Measurements from ENCODE around the gene CALML6. TPM values are rescaled to one million over a fixed set of nuclear protein-coding genes. Genes with fewer than 3 reads are reported as not detected.

Gene CALML6
- total RNA-seq, 1 donor from 2014 or later = not detected

DNA sequence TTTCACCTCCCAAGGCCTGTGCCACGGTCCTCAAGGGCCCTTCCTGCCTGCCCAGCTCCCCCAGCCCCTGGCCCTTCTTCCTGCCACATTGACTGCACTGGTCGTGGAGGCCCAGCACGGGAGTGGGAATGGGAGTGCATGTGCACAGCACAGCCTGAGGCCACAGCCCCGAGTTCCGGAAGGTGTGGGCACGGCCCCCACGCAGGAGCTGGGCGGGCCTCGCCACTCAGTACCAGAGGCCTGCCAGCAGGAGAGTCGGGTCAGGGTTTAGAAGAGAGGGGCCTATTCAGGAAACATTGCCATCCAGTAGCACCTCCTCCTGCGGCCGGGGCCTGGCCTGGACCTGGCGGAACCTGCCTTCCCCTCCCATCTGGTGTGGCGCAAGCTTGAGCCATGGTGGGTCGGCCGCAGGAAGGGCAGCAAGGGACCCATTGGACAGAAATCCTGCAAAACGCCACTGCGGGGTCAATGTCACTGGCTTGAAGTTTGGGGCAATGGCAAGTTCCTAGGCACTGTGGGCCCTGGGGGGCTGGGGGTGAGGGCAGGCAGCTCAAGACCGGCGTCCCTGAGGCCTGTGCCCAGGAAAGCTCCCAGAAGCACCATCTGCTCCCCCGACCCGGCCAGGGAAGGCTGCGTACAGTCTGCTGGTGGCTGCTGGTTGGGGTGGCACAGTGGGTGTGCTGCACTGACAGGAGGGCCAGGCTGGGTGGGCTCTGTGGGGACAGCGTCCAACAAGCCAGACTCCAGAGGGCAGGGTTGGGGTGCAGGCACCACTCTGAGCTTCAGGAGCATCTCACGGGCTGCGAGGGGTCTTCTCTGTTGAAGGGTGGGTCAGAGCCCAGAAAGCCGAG, 5.8 kb downstream of the CALML6 start:
- no peaks in the 10 kb centered on the region for H3K36me3 ChIP-seq
- H3K4me3 ChIP-seq = no peak overlapping the region
- no peak overlapping the region for H3K27ac ChIP-seq
- peaks cover 7% of the 10 kb centered on the region in 2 donors for H3K4me1 ChIP-seq
- no peaks in the 10 kb centered on the region for H3K9me3 ChIP-seq
- no peak for DNase-seq (ENCODE audit: low spot score in 2 of 2)
- TF ChIP-seq, protein P1, sequence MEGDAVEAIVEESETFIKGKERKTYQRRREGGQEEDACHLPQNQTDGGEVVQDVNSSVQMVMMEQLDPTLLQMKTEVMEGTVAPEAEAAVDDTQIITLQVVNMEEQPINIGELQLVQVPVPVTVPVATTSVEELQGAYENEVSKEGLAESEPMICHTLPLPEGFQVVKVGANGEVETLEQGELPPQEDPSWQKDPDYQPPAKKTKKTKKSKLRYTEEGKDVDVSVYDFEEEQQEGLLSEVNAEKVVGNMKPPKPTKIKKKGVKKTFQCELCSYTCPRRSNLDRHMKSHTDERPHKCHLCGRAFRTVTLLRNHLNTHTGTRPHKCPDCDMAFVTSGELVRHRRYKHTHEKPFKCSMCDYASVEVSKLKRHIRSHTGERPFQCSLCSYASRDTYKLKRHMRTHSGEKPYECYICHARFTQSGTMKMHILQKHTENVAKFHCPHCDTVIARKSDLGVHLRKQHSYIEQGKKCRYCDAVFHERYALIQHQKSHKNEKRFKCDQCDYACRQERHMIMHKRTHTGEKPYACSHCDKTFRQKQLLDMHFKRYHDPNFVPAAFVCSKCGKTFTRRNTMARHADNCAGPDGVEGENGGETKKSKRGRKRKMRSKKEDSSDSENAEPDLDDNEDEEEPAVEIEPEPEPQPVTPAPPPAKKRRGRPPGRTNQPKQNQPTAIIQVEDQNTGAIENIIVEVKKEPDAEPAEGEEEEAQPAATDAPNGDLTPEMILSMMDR (IDR thresholded peaks at IDR 0.05) = no peak
- no peaks in the 10 kb centered on the region for H3K27me3 ChIP-seq
- intact Hi-C loops (cut with DNase I) = no loop called here

- Histone ChIP-seq H3K36me3 (no peaks in the 10 kb centered on the region), H3K27me3 (no peaks in the 10 kb centered on the region), H3K27ac (no peak overlapping the region), H3K4me3 (no peak overlapping the region), H3K9me3 (no peaks in the 10 kb centered on the region), H3K4me1 (peaks cover 7% of the 10 kb centered on the region in 2 donors)
- intact Hi-C loops (cut with DNase I) = no loop called here
- TF ChIP-seq, protein P1 (IDR thresholded peaks at IDR 0.05) = no peak
- DNase-seq (ENCODE audit: low spot score in 2 of 2) = no peak
Measured at GRCh38 chr1:1921459-1921862, 6.4 kb downstream of the CALML6 start.

DNA sequence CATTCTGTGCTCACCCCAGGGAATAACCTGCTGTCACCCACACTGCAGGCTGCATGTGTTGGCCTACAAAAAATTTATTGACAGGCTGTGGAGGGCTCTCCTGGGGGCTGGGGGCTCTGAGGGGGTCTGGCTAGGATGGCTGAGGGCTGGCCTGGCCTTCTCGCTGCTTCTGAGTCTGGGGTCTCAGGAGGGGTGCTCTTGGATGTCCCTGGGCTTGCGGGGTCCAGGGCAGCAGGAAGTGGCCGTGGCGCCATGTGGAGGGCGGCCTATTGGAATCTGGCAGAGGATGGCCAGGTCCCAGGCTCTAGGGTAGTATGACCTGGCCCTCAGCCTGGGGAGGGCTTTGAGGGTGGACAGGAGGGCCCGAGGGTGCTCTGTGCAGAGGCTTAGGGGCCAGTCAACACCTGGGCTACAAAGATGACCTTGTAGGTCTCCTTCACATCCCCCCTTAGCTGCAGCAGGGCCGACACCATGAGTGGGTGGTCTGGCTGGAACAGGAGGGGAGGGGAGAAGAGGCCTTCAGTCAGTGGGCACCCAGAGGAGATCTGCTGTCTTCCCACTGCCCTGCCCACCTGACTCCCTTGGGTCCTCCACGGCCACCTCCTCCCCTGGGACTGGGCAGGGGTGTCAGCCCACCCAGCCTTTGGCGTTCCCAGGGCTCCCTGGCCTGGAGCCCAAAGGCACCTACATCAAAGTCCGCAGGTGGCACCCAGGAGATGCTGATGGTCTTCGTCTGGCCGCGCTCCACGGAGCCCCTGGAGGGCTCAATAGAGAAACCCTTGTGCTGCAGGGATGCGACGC, 7.0 kb downstream of the CALML6 start:
- no peak overlapping the region for H3K27ac ChIP-seq
- no peak for DNase-seq (ENCODE audit: low spot score in 2 of 2)

DNA sequence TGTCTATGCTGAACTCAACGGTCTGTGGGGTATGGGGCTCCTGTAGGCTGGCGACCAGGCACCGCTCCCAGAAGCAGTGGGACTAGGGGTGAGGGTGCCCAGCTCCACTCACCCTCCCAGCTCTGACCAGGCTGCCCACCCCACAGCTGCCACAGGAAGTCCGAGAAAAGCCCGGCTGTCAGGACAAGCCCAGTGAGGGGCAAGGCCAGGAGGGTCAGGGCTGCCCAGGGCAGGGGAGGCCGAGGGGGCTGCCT, 7.6 kb downstream of the CALML6 start:
- H3K9me3 ChIP-seq = no peaks in the 10 kb centered on the region
- intact Hi-C loops (cut with DNase I) = no loop called here
- DNase-seq (ENCODE audit: low spot score in 2 of 2) = no peak
- TF ChIP-seq, protein P1 (IDR thresholded peaks at IDR 0.05) = no peak
- H3K27me3 ChIP-seq = no peaks in the 10 kb centered on the region
- H3K27ac ChIP-seq = no peak overlapping the region
- no peak overlapping the region for H3K4me3 ChIP-seq
- no peaks in the 10 kb centered on the region for H3K36me3 ChIP-seq
- peaks cover 7% of the 10 kb centered on the region in 2 donors for H3K4me1 ChIP-seq

More for the DNA sequence above, 7.0 kb downstream of the CALML6 start:
- Histone ChIP-seq H3K36me3 (no peaks in the 10 kb centered on the region), H3K9me3 (no peaks in the 10 kb centered on the region), H3K27me3 (no peaks in the 10 kb centered on the region), H3K4me1 (peaks cover 7% of the 10 kb centered on the region in 2 donors), H3K4me3 (no peak overlapping the region)
- intact Hi-C loops (cut with DNase I) = no loop called here
- TF ChIP-seq, protein P1 (IDR thresholded peaks at IDR 0.05) = no peak

GRCh38 chr1:1922956-1923833, 8.1 kb downstream of the CALML6 start:
- no peaks in the 10 kb centered on the region for H3K36me3 ChIP-seq
- H3K27me3 ChIP-seq = no peaks in the 10 kb centered on the region
- H3K27ac ChIP-seq = no peak overlapping the region
- no peak for DNase-seq (ENCODE audit: low spot score in 2 of 2)
- intact Hi-C loops (cut with DNase I) = no loop called here
- TF ChIP-seq, protein P1 (IDR thresholded peaks at IDR 0.05) = no peak
- H3K4me1 ChIP-seq = peaks cover 7% of the 10 kb centered on the region in 2 donors
- H3K4me3 ChIP-seq = no peak overlapping the region
- no peaks in the 10 kb centered on the region for H3K9me3 ChIP-seq

Measured in ascending aorta (tissue), 2 donors.